ENCODE measurements around the gene CABP7. TPM values are rescaled to one million over a fixed set of nuclear protein-coding genes. Genes with fewer than 3 reads are reported as not detected.

CABP7 gene
- total and polyA plus RNA-seq, 2 experiments from 2014 or later, result 0.16 TPM; not detected in 1

- no peak overlapping the region for H3K4me2 ChIP-seq
- DNase-seq (ENCODE audit: low spot score), result no peak
- no peak overlapping the region for H3K27ac ChIP-seq
- H3K36me3 ChIP-seq (replicated peaks; ENCODE audit: insufficient read depth, low read depth), result no peaks in the 10 kb centered on the region
- H2AFZ ChIP-seq, result no peak overlapping the region
- no peak overlapping the region for H3K4me3 ChIP-seq
- no peaks in the 10 kb centered on the region for H3K79me2 ChIP-seq
- H3K9me3 ChIP-seq (ENCODE audit: low read depth), result no peaks in the 10 kb centered on the region
- TF ChIP-seq CTCF (IDR thresholded peaks at IDR 0.05; ENCODE audit: poor library complexity) (no peak), EZH2 (IDR thresholded peaks at IDR 0.05; ENCODE audit: borderline replicate concordance) (no peak), EZH2phosphoT487 (IDR thresholded peaks at IDR 0.05; ENCODE audit: low read depth, severe bottlenecking, unreplicated experiment) (no peak)
- no peaks in the 10 kb centered on the region for H3K4me1 ChIP-seq (ENCODE audit: insufficient read depth)
- no peaks in the 10 kb centered on the region for H4K20me1 ChIP-seq (ENCODE audit: insufficient read depth, poor library complexity, severe bottlenecking)
- peaks cover 22% of the 10 kb centered on the region for H3K27me3 ChIP-seq
- H3K9me2 ChIP-seq (replicated peaks; ENCODE audit: insufficient read depth), result no peaks in the 10 kb centered on the region
- WGBS (ENCODE audit: low lambda C conversion rate, missing lambda C conversion rate), result 88% methylated on average over 13 of the region's 13 CpGs
These were observed 4.6 kb upstream of the CABP7 start for GRCh38 chr22:29715240-29715639.

GRCh38 chr22:29715705-29716104, 4.1 kb upstream of the CABP7 start:
- H3K27me3 ChIP-seq, result peaks cover 24% of the 10 kb centered on the region
- no peaks in the 10 kb centered on the region for H3K9me2 ChIP-seq (replicated peaks; ENCODE audit: insufficient read depth)
- no peaks in the 10 kb centered on the region for H3K4me1 ChIP-seq (ENCODE audit: insufficient read depth)
- no peak overlapping the region for H3K4me2 ChIP-seq
- no peak for DNase-seq (ENCODE audit: low spot score)
- H3K27ac ChIP-seq, result no peak overlapping the region
- H4K20me1 ChIP-seq (ENCODE audit: insufficient read depth, poor library complexity, severe bottlenecking), result no peaks in the 10 kb centered on the region
- TF ChIP-seq CTCF (IDR thresholded peaks at IDR 0.05; ENCODE audit: poor library complexity) (no peak), EZH2 (IDR thresholded peaks at IDR 0.05; ENCODE audit: borderline replicate concordance) (no peak), EZH2phosphoT487 (IDR thresholded peaks at IDR 0.05; ENCODE audit: low read depth, severe bottlenecking, unreplicated experiment) (no peak)
- 82% methylated on average over 5 of the region's 5 CpGs for WGBS (ENCODE audit: low lambda C conversion rate, missing lambda C conversion rate)
- no peaks in the 10 kb centered on the region for H3K79me2 ChIP-seq
- no peak overlapping the region for H2AFZ ChIP-seq
- no peak overlapping the region for H3K4me3 ChIP-seq
- no peaks in the 10 kb centered on the region for H3K36me3 ChIP-seq (replicated peaks; ENCODE audit: insufficient read depth, low read depth)
- no peaks in the 10 kb centered on the region for H3K9me3 ChIP-seq (ENCODE audit: low read depth)

GRCh38 chr22:29716814-29717545, 2.8 kb upstream of the CABP7 start:
- H3K9me2 ChIP-seq (replicated peaks; ENCODE audit: insufficient read depth), result no peaks in the 10 kb centered on the region
- peak; percentile 88 for DNase-seq (ENCODE audit: low spot score)
- H3K9me3 ChIP-seq (ENCODE audit: low read depth), result no peaks in the 10 kb centered on the region
- no peak overlapping the region for H3K4me3 ChIP-seq
- TF ChIP-seq CTCF (IDR thresholded peaks at IDR 0.05; ENCODE audit: poor library complexity), result no peak
- no peak for TF ChIP-seq EZH2 (IDR thresholded peaks at IDR 0.05; ENCODE audit: borderline replicate concordance)
- TF ChIP-seq EZH2phosphoT487 (IDR thresholded peaks at IDR 0.05; ENCODE audit: low read depth, severe bottlenecking, unreplicated experiment), result no peak
- no peaks in the 10 kb centered on the region for H3K79me2 ChIP-seq
- no peaks in the 10 kb centered on the region for H3K4me1 ChIP-seq (ENCODE audit: insufficient read depth)
- 70% methylated on average over 16 of the region's 16 CpGs for WGBS (ENCODE audit: low lambda C conversion rate, missing lambda C conversion rate)
- no peaks in the 10 kb centered on the region for H4K20me1 ChIP-seq (ENCODE audit: insufficient read depth, poor library complexity, severe bottlenecking)
- H2AFZ ChIP-seq, result no peak overlapping the region
- peaks cover 36% of the 10 kb centered on the region for H3K27me3 ChIP-seq
- no peak overlapping the region for H3K27ac ChIP-seq
- no peak overlapping the region for H3K4me2 ChIP-seq
- H3K36me3 ChIP-seq (replicated peaks; ENCODE audit: insufficient read depth, low read depth), result no peaks in the 10 kb centered on the region
